ENCODE data around the gene CTNNAL1.

Gene CTNNAL1

GRCh38 chr9:108913391-108913790, 99.9 kb downstream of the CTNNAL1 start:
- H2BK12ac ChIP-seq (ENCODE audit: low read length): no peak overlapping the region
- no peaks in the 10 kb centered on the region for H3K27me3 ChIP-seq (ENCODE audit: insufficient read depth, low read length)
- DNase-seq: no peak
- no peak overlapping the region for H3K4me3 ChIP-seq (ENCODE audit: low read depth, low read length)
- H3K27ac ChIP-seq (ENCODE audit: low read depth, low read length): no peak overlapping the region
- no peak overlapping the region for H3K14ac ChIP-seq (ENCODE audit: low read length)
- no peak overlapping the region for H4K12ac ChIP-seq (ENCODE audit: low read depth, low read length)
- H3K79me2 ChIP-seq (ENCODE audit: control insufficient read depth, insufficient read depth, low read length, poor library complexity): no peaks in the 10 kb centered on the region
- no peaks in the 10 kb centered on the region for H3K79me1 ChIP-seq (ENCODE audit: low read length)
- no peak overlapping the region for H2BK120ac ChIP-seq (ENCODE audit: insufficient read depth, low read length, poor library complexity)
- H3K23ac ChIP-seq (ENCODE audit: low read length): no peak overlapping the region
- no peak overlapping the region for H3K18ac ChIP-seq (ENCODE audit: low read length)
- peaks cover 12 to 21% of the 10 kb centered on the region in 2 experiments for H3K36me3 ChIP-seq (ENCODE audit: control insufficient read depth in 1 of 2, insufficient read depth in 2 of 2, low read length in 2 of 2)
- no peak overlapping the region for H4K91ac ChIP-seq (ENCODE audit: low read depth, low read length)
- no CpG with 5 or more reads among the region's 5 CpGs for WGBS (ENCODE audit: extremely low coverage, insufficient coverage, insufficient read length)
- H2AK5ac ChIP-seq (ENCODE audit: low read length): no peak overlapping the region
- H2BK5ac ChIP-seq (ENCODE audit: low read depth, low read length, poor library complexity): no peak overlapping the region
- H3K4ac ChIP-seq (ENCODE audit: low read depth, low read length): no peak overlapping the region
- no peaks in the 10 kb centered on the region for H3K4me1 ChIP-seq (ENCODE audit: control insufficient read depth in 1 of 2, insufficient read depth in 2 of 2, low read length in 2 of 2)
- no peak overlapping the region for H3K4me2 ChIP-seq (ENCODE audit: low read length)
- no peak overlapping the region for H2AFZ ChIP-seq (ENCODE audit: insufficient read depth, low read length, poor library complexity)
- no peaks in the 10 kb centered on the region for H3K9me3 ChIP-seq (ENCODE audit: insufficient read depth, low read depth, low read length)
- H4K8ac ChIP-seq (ENCODE audit: low read depth, low read length): no peak overlapping the region
- no peak overlapping the region for H3K9ac ChIP-seq (ENCODE audit: low read length)

GRCh38 chr9:108911820-108912219, 101.5 kb downstream of the CTNNAL1 start:
- Histone ChIP-seq H4K91ac (ENCODE audit: low read depth, low read length) (no peak overlapping the region), H3K79me1 (ENCODE audit: low read length) (no peaks in the 10 kb centered on the region), H3K18ac (ENCODE audit: low read length) (no peak overlapping the region), H2AFZ (ENCODE audit: insufficient read depth, low read length, poor library complexity) (no peak overlapping the region), H3K27me3 (ENCODE audit: insufficient read depth, low read length) (no peaks in the 10 kb centered on the region), H3K79me2 (ENCODE audit: control insufficient read depth, insufficient read depth, low read length, poor library complexity) (no peaks in the 10 kb centered on the region), H3K4ac (ENCODE audit: low read depth, low read length) (no peak overlapping the region), H3K36me3 (ENCODE audit: control insufficient read depth in 1 of 2, insufficient read depth in 2 of 2, low read length in 2 of 2) (peaks cover 9 to 28% of the 10 kb centered on the region in 2 experiments), H3K9me3 (ENCODE audit: insufficient read depth, low read depth, low read length) (no peaks in the 10 kb centered on the region), H2AK5ac (ENCODE audit: low read length) (no peak overlapping the region), H2BK120ac (ENCODE audit: insufficient read depth, low read length, poor library complexity) (no peak overlapping the region), H3K4me3 (ENCODE audit: low read depth, low read length) (no peak overlapping the region), H3K4me2 (ENCODE audit: low read length) (no peak overlapping the region), H3K14ac (ENCODE audit: low read length) (no peak overlapping the region), H3K9ac (ENCODE audit: low read length) (no peak overlapping the region), H3K27ac (ENCODE audit: low read depth, low read length) (no peak overlapping the region), H4K8ac (ENCODE audit: low read depth, low read length) (no peak overlapping the region), H2BK12ac (ENCODE audit: low read length) (no peak overlapping the region), H3K4me1 (ENCODE audit: control insufficient read depth in 1 of 2, insufficient read depth in 2 of 2, low read length in 2 of 2) (no peaks in the 10 kb centered on the region), H4K12ac (ENCODE audit: low read depth, low read length) (no peak overlapping the region), H2BK5ac (ENCODE audit: low read depth, low read length, poor library complexity) (no peak overlapping the region), H3K23ac (ENCODE audit: low read length) (no peak overlapping the region)
- no peak for DNase-seq
- no CpG with 5 or more reads among the region's 1 CpG for WGBS (ENCODE audit: extremely low coverage, insufficient coverage, insufficient read length)

GRCh38 chr9:108910914-108911313, 102.4 kb downstream of the CTNNAL1 start:
- H4K12ac ChIP-seq (ENCODE audit: low read depth, low read length): no peak overlapping the region
- no peak overlapping the region for H3K4me2 ChIP-seq (ENCODE audit: low read length)
- no peaks in the 10 kb centered on the region for H3K79me2 ChIP-seq (ENCODE audit: control insufficient read depth, insufficient read depth, low read length, poor library complexity)
- H2AFZ ChIP-seq (ENCODE audit: insufficient read depth, low read length, poor library complexity): no peak overlapping the region
- peaks cover 11 to 31% of the 10 kb centered on the region in 2 experiments for H3K36me3 ChIP-seq (ENCODE audit: control insufficient read depth in 1 of 2, insufficient read depth in 2 of 2, low read length in 2 of 2)
- H2BK12ac ChIP-seq (ENCODE audit: low read length): no peak overlapping the region
- H3K23ac ChIP-seq (ENCODE audit: low read length): no peak overlapping the region
- DNase-seq: no peak
- H3K18ac ChIP-seq (ENCODE audit: low read length): no peak overlapping the region
- H3K4me1 ChIP-seq (ENCODE audit: control insufficient read depth in 1 of 2, insufficient read depth in 2 of 2, low read length in 2 of 2): no peaks in the 10 kb centered on the region
- H3K27ac ChIP-seq (ENCODE audit: low read depth, low read length): no peak overlapping the region
- no peak overlapping the region for H2BK5ac ChIP-seq (ENCODE audit: low read depth, low read length, poor library complexity)
- no peak overlapping the region for H4K91ac ChIP-seq (ENCODE audit: low read depth, low read length)
- H3K4me3 ChIP-seq (ENCODE audit: low read depth, low read length): no peak overlapping the region
- no peak overlapping the region for H2BK120ac ChIP-seq (ENCODE audit: insufficient read depth, low read length, poor library complexity)
- H4K8ac ChIP-seq (ENCODE audit: low read depth, low read length): no peak overlapping the region
- no peak overlapping the region for H3K9ac ChIP-seq (ENCODE audit: low read length)
- no peak overlapping the region for H3K4ac ChIP-seq (ENCODE audit: low read depth, low read length)
- no peaks in the 10 kb centered on the region for H3K27me3 ChIP-seq (ENCODE audit: insufficient read depth, low read length)
- no peak overlapping the region for H3K14ac ChIP-seq (ENCODE audit: low read length)
- WGBS (ENCODE audit: extremely low coverage, insufficient coverage, insufficient read length): no CpG with 5 or more reads among the region's 2 CpGs
- H3K9me3 ChIP-seq (ENCODE audit: insufficient read depth, low read depth, low read length): no peaks in the 10 kb centered on the region
- H2AK5ac ChIP-seq (ENCODE audit: low read length): no peak overlapping the region
- no peaks in the 10 kb centered on the region for H3K79me1 ChIP-seq (ENCODE audit: low read length)

GRCh38 chr9:108910402-108910801, 102.9 kb downstream of the CTNNAL1 start:
- no peak overlapping the region for H3K27ac ChIP-seq (ENCODE audit: low read depth, low read length)

More at GRCh38 chr9:108910402-108910801, 102.9 kb downstream of the CTNNAL1 start:
- H3K4ac ChIP-seq (ENCODE audit: low read depth, low read length): no peak overlapping the region
- H3K79me2 ChIP-seq (ENCODE audit: control insufficient read depth, insufficient read depth, low read length, poor library complexity): no peaks in the 10 kb centered on the region
- no peak overlapping the region for H4K91ac ChIP-seq (ENCODE audit: low read depth, low read length)
- no peaks in the 10 kb centered on the region for H3K9me3 ChIP-seq (ENCODE audit: insufficient read depth, low read depth, low read length)
- H3K9ac ChIP-seq (ENCODE audit: low read length): no peak overlapping the region
- no peak overlapping the region for H2BK120ac ChIP-seq (ENCODE audit: insufficient read depth, low read length, poor library complexity)
- H3K4me2 ChIP-seq (ENCODE audit: low read length): no peak overlapping the region
- no peak overlapping the region for H3K14ac ChIP-seq (ENCODE audit: low read length)
- H3K18ac ChIP-seq (ENCODE audit: low read length): no peak overlapping the region
- no peak overlapping the region for H2AFZ ChIP-seq (ENCODE audit: insufficient read depth, low read length, poor library complexity)
- H3K79me1 ChIP-seq (ENCODE audit: low read length): no peaks in the 10 kb centered on the region
- H3K27me3 ChIP-seq (ENCODE audit: insufficient read depth, low read length): no peaks in the 10 kb centered on the region
- no peak overlapping the region for H2AK5ac ChIP-seq (ENCODE audit: low read length)
- H3K36me3 ChIP-seq (ENCODE audit: control insufficient read depth in 1 of 2, insufficient read depth in 2 of 2, low read length in 2 of 2): peaks cover 11 to 30% of the 10 kb centered on the region in 2 experiments
- H3K23ac ChIP-seq (ENCODE audit: low read length): no peak overlapping the region
- H2BK5ac ChIP-seq (ENCODE audit: low read depth, low read length, poor library complexity): no peak overlapping the region
- H3K4me3 ChIP-seq (ENCODE audit: low read depth, low read length): no peak overlapping the region
- H2BK12ac ChIP-seq (ENCODE audit: low read length): no peak overlapping the region
- no peaks in the 10 kb centered on the region for H3K4me1 ChIP-seq (ENCODE audit: control insufficient read depth in 1 of 2, insufficient read depth in 2 of 2, low read length in 2 of 2)
- H4K12ac ChIP-seq (ENCODE audit: low read depth, low read length): no peak overlapping the region
- no peak overlapping the region for H4K8ac ChIP-seq (ENCODE audit: low read depth, low read length)
- no peak for DNase-seq
